WTC11 (cell line): ENCODE data around the gene TRPM4.

Source experiments
- AR ChIP-seq: fragments of 250-450 bp; sonication (Bioruptor Pico); IDR thresholded peaks from 2 replicates; pipeline ENCODE4 v1.9.0; 2021; ENCODE audit warnings: mild to moderate bottlenecking
- CTCF ChIP-seq: fragments of 200-600 bp; IDR thresholded peaks from 2 replicates; pipeline ENCODE4 v1.8.0; 2022; ENCODE audit warnings: antibody characterized with exemption
- NR3C1 ChIP-seq: sonication (generic); formaldehyde crosslinking; conservative IDR thresholded peaks from 2 replicates; pipeline ENCODE4 v1.8.1; 2023; ENCODE audit warnings: low read depth, mild to moderate bottlenecking, missing genetic modification reagents

- no peak for TF ChIP-seq CTCF
- TF ChIP-seq AR: no peak
- no peak for TF ChIP-seq NR3C1 (CRISPR knock-in tag)
These were observed 86.7 kb downstream of the TRPM4 start for GRCh38 chr19:49244256-49244655.
